GM23338 (cell line): Measurements from ENCODE around the gene LPGAT1. TPM values are rescaled to one million over a fixed set of nuclear protein-coding genes. Genes with fewer than 3 reads are reported as not detected.

Experiments
- ATAC-seq: fragments of 200-7000 bp; cut with Tn5 transposase; 3 replicates; pipeline ENCODE4 v1.9.1; 2020
- DNase-seq: peaks from one replicate; pipeline ENCODE4 v3.0.0-alpha.2; 2015; ENCODE audit warnings: low spot score
- H2AFZ ChIP-seq: fragments of 200-600 bp; sonication (generic); 2 replicates; pipeline ENCODE4 v1.8.0; 2016; ENCODE audit warnings: antibody characterized with exemption, mild to moderate bottlenecking, moderate library complexity
- H3F3A ChIP-seq: fragments of 200-600 bp; sonication (generic); replicated peaks from 2 replicates; pipeline ENCODE4 v1.8.0; 2017; ENCODE audit warnings: antibody characterized with exemption, mixed run types, low read depth
- H3K27ac ChIP-seq: fragments of 200-600 bp; sonication (generic); 2 replicates; pipeline ENCODE4 v1.6.1; 2016; ENCODE audit warnings: low read depth
- H3K27me3 ChIP-seq: fragments of 200-600 bp; sonication (generic); 2 replicates; pipeline ENCODE4 v1.8.0; 2016; ENCODE audit warnings: mild to moderate bottlenecking, mixed run types, moderate library complexity; ENCODE audit not compliant: insufficient read depth
- H3K36me3 ChIP-seq: fragments of 200-600 bp; sonication (generic); 2 replicates; pipeline ENCODE4 v1.8.0; 2016; ENCODE audit warnings: mild to moderate bottlenecking; ENCODE audit not compliant: insufficient read depth
- H3K4me1 ChIP-seq: fragments of 200-600 bp; sonication (generic); 2 replicates; pipeline ENCODE4 v1.8.0; 2016; ENCODE audit warnings: mild to moderate bottlenecking, moderate library complexity; ENCODE audit not compliant: insufficient read depth
- H3K4me2 ChIP-seq: fragments of 200-600 bp; sonication (generic); 2 replicates; pipeline ENCODE4 v1.7.1; 2017; ENCODE audit warnings: mixed run types
- H3K4me3 ChIP-seq: fragments of 200-600 bp; sonication (generic); 2 replicates; pipeline ENCODE4 v1.6.1; 2016; ENCODE audit warnings: mixed run types
- H3K79me2 ChIP-seq: fragments of 200-600 bp; sonication (generic); replicated peaks from 2 replicates; pipeline ENCODE4 v1.8.0; 2017; ENCODE audit warnings: mild to moderate bottlenecking; ENCODE audit not compliant: insufficient read depth
- H3K9me2 ChIP-seq: fragments of 200-600 bp; sonication (generic); 2 replicates; pipeline ENCODE4 v1.8.0; 2017; ENCODE audit not compliant: insufficient read depth
- H4K20me1 ChIP-seq: fragments of 200-600 bp; sonication (generic); replicated peaks from 2 replicates; pipeline ENCODE4 v1.8.0; 2017; ENCODE audit warnings: mild to moderate bottlenecking; ENCODE audit not compliant: insufficient read depth
- H3K27ac Mint-ChIP-seq: 2 replicates; pipeline ENCODE4 v1.8.0; 2020; ENCODE audit warnings: inconsistent platforms, mild to moderate bottlenecking, moderate library complexity, mixed read lengths
- H3K27me3 Mint-ChIP-seq: 3 replicates; pipeline ENCODE4 v1.8.0; 2022; ENCODE audit warnings: low read depth, mild to moderate bottlenecking, moderate library complexity, mixed read lengths, inconsistent platforms; ENCODE audit not compliant: insufficient read depth, poor library complexity
- H3K36me3 Mint-ChIP-seq: 3 replicates; pipeline ENCODE4 v1.8.0; 2021; ENCODE audit warnings: low read depth, mild to moderate bottlenecking, inconsistent platforms, moderate library complexity, mixed read lengths
- H3K4me1 Mint-ChIP-seq: 3 replicates; pipeline ENCODE4 v1.8.0; 2020; ENCODE audit warnings: mild to moderate bottlenecking, inconsistent platforms, mixed read lengths
- H3K4me3 Mint-ChIP-seq: 3 replicates; pipeline ENCODE4 v1.8.0; 2021; ENCODE audit warnings: moderate library complexity, mild to moderate bottlenecking, inconsistent platforms, mixed read lengths
- H3K9me3 Mint-ChIP-seq: 3 replicates; pipeline ENCODE4 v1.8.0; 2020; ENCODE audit warnings: moderate library complexity, mild to moderate bottlenecking, inconsistent platforms, mixed read lengths
- CREB1 ChIP-seq: fragments of 250-450 bp; sonication (Bioruptor Pico); IDR thresholded peaks from 2 replicates; pipeline ENCODE4 v1.5.0; 2020; ENCODE audit warnings: low read depth, mild to moderate bottlenecking, moderate library complexity
- EZH2phosphoT487 ChIP-seq: fragments of 200-600 bp; sonication (generic); IDR thresholded peaks from one replicate; pipeline ENCODE4 v1.8.1; 2018; ENCODE audit warnings: antibody characterized with exemption; ENCODE audit not compliant: unreplicated experiment
- JUNB ChIP-seq: IDR thresholded peaks from one replicate; pipeline ENCODE4 v1.6.1; 2016; ENCODE audit warnings: antibody characterized with exemption; ENCODE audit not compliant: unreplicated experiment
- NANOG ChIP-seq: IDR thresholded peaks from 2 replicates; pipeline ENCODE4 v1.6.1; 2016; ENCODE audit warnings: antibody characterized with exemption, borderline replicate concordance
- ZNF331 ChIP-seq: fragments of 250-450 bp; sonication (Bioruptor Pico); IDR thresholded peaks from 2 replicates; pipeline ENCODE4 v1.5.0; 2020; ENCODE audit warnings: low read depth, mild to moderate bottlenecking, moderate library complexity
- ZNF462 ChIP-seq: fragments of 250-450 bp; sonication (Bioruptor Pico); IDR thresholded peaks from 2 replicates; pipeline ENCODE4 v1.5.0; 2020; ENCODE audit warnings: mild to moderate bottlenecking, moderate library complexity
- polyA plus RNA-seq: library from polyadenylated mRNA; unstranded; fragments of >200 nt; fragmentation: Nextera tagmentation; extraction: Ambion mirVana; gene quantifications from 2 replicates; pipeline ENCODE4 v1.2.1, GENCODE V29; 2016
- total RNA-seq: library from RNA; depleted of rRNA; stranded (reverse); fragments of >200 nt; shearing (Covaris generic); gene quantifications from 2 replicates; pipeline ENCODE4 v1.2.3, GENCODE V29; 2014
- TF ChIP-seq, protein P1 (sequence below), 2 experiments: fragments of 200-600 bp in 1 of 2; sonication (generic) in 1 of 2; conservative IDR thresholded peaks; 2 replicates each; pipeline versions ENCODE4 v1.5.1 to v1.6.1; 2016 to 2017; ENCODE audit warnings: antibody characterized with exemption in 2 of 2, low read depth in 2 of 2, mild to moderate bottlenecking in 2 of 2, moderate library complexity in 1 of 2
- TF ChIP-seq, protein P2 (sequence below): IDR thresholded peaks from 2 replicates; pipeline ENCODE4 v1.6.1; 2016; ENCODE audit warnings: antibody characterized with exemption

Gene LPGAT1
- total and polyA plus RNA-seq, 2 experiments from 2014 or later: 3.3 to 16.4 TPM

GRCh38 chr1:211843018-211843417 lies 12.5 kb upstream of the LPGAT1 start (continued):
- TF ChIP-seq ZNF462 (CRISPR knock-in tag): no peak
- TF ChIP-seq, protein P1, sequence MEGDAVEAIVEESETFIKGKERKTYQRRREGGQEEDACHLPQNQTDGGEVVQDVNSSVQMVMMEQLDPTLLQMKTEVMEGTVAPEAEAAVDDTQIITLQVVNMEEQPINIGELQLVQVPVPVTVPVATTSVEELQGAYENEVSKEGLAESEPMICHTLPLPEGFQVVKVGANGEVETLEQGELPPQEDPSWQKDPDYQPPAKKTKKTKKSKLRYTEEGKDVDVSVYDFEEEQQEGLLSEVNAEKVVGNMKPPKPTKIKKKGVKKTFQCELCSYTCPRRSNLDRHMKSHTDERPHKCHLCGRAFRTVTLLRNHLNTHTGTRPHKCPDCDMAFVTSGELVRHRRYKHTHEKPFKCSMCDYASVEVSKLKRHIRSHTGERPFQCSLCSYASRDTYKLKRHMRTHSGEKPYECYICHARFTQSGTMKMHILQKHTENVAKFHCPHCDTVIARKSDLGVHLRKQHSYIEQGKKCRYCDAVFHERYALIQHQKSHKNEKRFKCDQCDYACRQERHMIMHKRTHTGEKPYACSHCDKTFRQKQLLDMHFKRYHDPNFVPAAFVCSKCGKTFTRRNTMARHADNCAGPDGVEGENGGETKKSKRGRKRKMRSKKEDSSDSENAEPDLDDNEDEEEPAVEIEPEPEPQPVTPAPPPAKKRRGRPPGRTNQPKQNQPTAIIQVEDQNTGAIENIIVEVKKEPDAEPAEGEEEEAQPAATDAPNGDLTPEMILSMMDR (conservative IDR thresholded peaks at IDR 0.05; ENCODE audit: low read depth in 2 of 2): no peak
- no peak for TF ChIP-seq EZH2phosphoT487

DNA sequence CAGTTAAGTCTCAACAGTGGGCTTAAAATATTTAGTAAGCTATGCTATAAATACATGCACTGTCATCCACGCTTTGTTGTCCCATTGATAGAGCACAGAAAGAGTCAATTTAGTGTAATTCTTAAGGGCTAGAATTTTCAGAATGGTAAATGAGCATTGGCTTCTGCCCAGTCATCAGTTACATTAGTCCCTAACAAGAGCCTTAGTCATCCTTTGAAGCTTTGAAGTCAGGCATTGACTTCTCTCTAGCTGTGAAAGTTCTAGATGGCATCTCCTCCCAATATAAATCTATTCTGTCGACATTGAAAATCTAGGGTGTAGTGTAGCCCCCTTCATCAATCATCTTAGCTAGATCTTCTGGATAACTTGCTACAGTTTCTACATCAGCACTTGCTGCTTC lies 12.0 kb upstream of the LPGAT1 start:
- no peaks in the 10 kb centered on the region for H3K27me3 Mint-ChIP-seq
- H3K4me1 Mint-ChIP-seq: no peaks in the 10 kb centered on the region
- H3K4me1 ChIP-seq: no peaks in the 10 kb centered on the region
- no peaks in the 10 kb centered on the region for H3F3A ChIP-seq
- H3K4me3 ChIP-seq: no peak overlapping the region
- no peaks in the 10 kb centered on the region for H3K27me3 ChIP-seq
- no peak for TF ChIP-seq JUNB
- TF ChIP-seq, protein P2, sequence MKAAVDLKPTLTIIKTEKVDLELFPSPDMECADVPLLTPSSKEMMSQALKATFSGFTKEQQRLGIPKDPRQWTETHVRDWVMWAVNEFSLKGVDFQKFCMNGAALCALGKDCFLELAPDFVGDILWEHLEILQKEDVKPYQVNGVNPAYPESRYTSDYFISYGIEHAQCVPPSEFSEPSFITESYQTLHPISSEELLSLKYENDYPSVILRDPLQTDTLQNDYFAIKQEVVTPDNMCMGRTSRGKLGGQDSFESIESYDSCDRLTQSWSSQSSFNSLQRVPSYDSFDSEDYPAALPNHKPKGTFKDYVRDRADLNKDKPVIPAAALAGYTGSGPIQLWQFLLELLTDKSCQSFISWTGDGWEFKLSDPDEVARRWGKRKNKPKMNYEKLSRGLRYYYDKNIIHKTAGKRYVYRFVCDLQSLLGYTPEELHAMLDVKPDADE: no peak
- TF ChIP-seq ZNF331 (CRISPR knock-in tag): no peak
- TF ChIP-seq NANOG: no peak
- TF ChIP-seq CREB1 (CRISPR knock-in tag): no peak
- no peaks in the 10 kb centered on the region for H3K36me3 ChIP-seq
- no peaks in the 10 kb centered on the region for H3K36me3 Mint-ChIP-seq
- H3K4me2 ChIP-seq: no peak overlapping the region
- no peaks in the 10 kb centered on the region for H3K9me2 ChIP-seq
- H2AFZ ChIP-seq: peak overlapping the region; percentile 60; the same call in 1 of the 2 replicates
- no peaks in the 10 kb centered on the region for H3K79me2 ChIP-seq
- H3K9me3 Mint-ChIP-seq: no peaks in the 10 kb centered on the region; the same call in 2 of the 3 replicates
- no peak overlapping the region for H3K27ac Mint-ChIP-seq
- no peak overlapping the region for H3K4me3 Mint-ChIP-seq
- ATAC-seq: no peak
- H3K27ac ChIP-seq: no peak overlapping the region
- H4K20me1 ChIP-seq: no peaks in the 10 kb centered on the region
- DNase-seq: no peak
